ENCODE measurements around the gene KIF26A.

KIF26A gene

DNA sequence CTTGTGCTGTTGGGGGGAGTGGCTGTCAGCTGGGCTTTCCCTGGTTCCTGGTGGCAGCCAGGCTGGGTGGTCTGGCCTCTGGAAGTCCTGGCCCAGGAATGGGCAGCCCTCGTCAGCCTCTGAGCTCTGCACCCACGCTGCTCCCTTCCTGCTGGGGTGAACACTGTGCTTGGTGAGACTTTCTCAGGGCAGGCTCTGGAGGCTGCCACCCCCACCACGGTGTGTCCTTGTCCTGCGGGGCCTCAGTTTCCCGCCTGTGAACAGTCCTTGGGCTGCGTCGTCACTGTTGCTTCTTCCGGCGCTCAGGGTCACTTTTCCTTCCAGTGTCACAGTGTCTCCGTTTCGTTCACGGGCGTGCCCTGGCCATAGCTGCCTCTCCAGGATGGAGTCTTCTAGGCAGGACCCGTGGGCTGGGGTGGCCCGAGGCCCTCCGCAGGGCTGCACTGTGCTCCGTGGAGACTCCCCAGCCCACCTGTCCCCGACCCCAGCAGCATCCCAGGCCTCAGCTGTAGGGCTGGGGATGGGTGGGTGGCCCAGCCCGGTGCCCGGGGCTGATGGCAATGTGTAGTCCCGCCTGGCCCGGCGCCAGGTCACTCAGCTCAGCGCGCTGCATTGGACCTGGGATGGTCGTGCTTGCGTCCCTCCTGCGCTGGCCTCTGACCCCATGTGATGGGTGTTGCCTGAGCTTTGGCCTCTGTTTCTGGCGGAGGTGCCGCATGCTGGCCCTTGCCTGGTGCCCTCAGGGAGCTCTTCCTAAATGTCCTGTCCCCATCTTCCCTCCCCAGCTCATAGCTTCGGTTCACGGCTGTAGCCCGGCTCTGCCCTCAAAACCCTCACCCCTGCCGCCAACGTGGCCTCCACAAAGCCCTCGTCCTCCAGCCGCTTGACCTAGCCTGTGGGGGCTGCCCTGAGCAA is 6.8 kb downstream of the KIF26A start:
- no peak overlapping the region for H3K4me3 ChIP-seq (ENCODE audit: low read depth, low read length)
- POLR2A ChIA-PET, result no interaction called here
- H3K9me3 ChIP-seq (ENCODE audit: control insufficient read depth, insufficient read depth, low read depth, low read length), result no peaks in the 10 kb centered on the region
- H3K27ac ChIP-seq (ENCODE audit: extremely low read depth, low read depth, low read length), result no peak overlapping the region
- H3K36me3 ChIP-seq (ENCODE audit: control insufficient read depth in 2 of 2, insufficient read depth in 1 of 2, low read length in 2 of 2), result peaks cover 0 to 16% of the 10 kb centered on the region in 2 experiments; a peak in 1 of 3 replicates
- CTCF ChIA-PET, result interaction anchor here (0.6 to 1.3 kb wide), 4 partner anchors 13 to 419 kb away, joined by 3 to 5 read pairs (median 4); no protein-coding TSS in a partner anchor
- H3K4me1 ChIP-seq (ENCODE audit: control insufficient read depth, insufficient read depth, low read length), result peaks cover 6% of the 10 kb centered on the region; the same call in 1 of the 2 replicates
- no peak for TF ChIP-seq ZNF354C (tag by site-specific recombination; IDR thresholded peaks at IDR 0.05; ENCODE audit: borderline replicate concordance, low read depth)

GRCh38 chr14:104145826-104146601 is 7.6 kb downstream of the KIF26A start:
- ChIA-PET POLR2A (no interaction called here), CTCF (interaction anchor here (0.6 to 1.1 kb wide), 3 partner anchors 12 to 418 kb away, joined by 3 to 4 read pairs (median 3); no protein-coding TSS in a partner anchor)
- no peak for TF ChIP-seq ZNF600 (tag by site-specific recombination; IDR thresholded peaks at IDR 0.05)
- TF ChIP-seq ZNF544 (tag by site-specific recombination; IDR thresholded peaks at IDR 0.05), result no peak
- TF ChIP-seq ZNF132 (tag by site-specific recombination; IDR thresholded peaks at IDR 0.05; ENCODE audit: borderline replicate concordance), result no peak
- TF ChIP-seq ZNF140 (tag by site-specific recombination; IDR thresholded peaks at IDR 0.05), result no peak
- TF ChIP-seq RBAK (tag by site-specific recombination; IDR thresholded peaks at IDR 0.05), result no peak
- TF ChIP-seq ZNF48 (tag by site-specific recombination; IDR thresholded peaks at IDR 0.05), result no peak
- TF ChIP-seq ZNF121 (tag by site-specific recombination; IDR thresholded peaks at IDR 0.05), result no peak
- no peak for TF ChIP-seq ZNF24 (tag by site-specific recombination; IDR thresholded peaks at IDR 0.05)
- TF ChIP-seq ZBTB10 (tag by site-specific recombination; IDR thresholded peaks at IDR 0.05), result no peak
- no peak for TF ChIP-seq ZNF221 (tag by site-specific recombination; IDR thresholded peaks at IDR 0.05; ENCODE audit: borderline replicate concordance)
- no peak for TF ChIP-seq ZNF514 (tag by site-specific recombination; IDR thresholded peaks at IDR 0.05)
- no peak for TF ChIP-seq ZNF416 (tag by site-specific recombination; IDR thresholded peaks at IDR 0.05)
- TF ChIP-seq ZNF155 (tag by site-specific recombination; IDR thresholded peaks at IDR 0.05), result no peak
- TF ChIP-seq, protein P1, sequence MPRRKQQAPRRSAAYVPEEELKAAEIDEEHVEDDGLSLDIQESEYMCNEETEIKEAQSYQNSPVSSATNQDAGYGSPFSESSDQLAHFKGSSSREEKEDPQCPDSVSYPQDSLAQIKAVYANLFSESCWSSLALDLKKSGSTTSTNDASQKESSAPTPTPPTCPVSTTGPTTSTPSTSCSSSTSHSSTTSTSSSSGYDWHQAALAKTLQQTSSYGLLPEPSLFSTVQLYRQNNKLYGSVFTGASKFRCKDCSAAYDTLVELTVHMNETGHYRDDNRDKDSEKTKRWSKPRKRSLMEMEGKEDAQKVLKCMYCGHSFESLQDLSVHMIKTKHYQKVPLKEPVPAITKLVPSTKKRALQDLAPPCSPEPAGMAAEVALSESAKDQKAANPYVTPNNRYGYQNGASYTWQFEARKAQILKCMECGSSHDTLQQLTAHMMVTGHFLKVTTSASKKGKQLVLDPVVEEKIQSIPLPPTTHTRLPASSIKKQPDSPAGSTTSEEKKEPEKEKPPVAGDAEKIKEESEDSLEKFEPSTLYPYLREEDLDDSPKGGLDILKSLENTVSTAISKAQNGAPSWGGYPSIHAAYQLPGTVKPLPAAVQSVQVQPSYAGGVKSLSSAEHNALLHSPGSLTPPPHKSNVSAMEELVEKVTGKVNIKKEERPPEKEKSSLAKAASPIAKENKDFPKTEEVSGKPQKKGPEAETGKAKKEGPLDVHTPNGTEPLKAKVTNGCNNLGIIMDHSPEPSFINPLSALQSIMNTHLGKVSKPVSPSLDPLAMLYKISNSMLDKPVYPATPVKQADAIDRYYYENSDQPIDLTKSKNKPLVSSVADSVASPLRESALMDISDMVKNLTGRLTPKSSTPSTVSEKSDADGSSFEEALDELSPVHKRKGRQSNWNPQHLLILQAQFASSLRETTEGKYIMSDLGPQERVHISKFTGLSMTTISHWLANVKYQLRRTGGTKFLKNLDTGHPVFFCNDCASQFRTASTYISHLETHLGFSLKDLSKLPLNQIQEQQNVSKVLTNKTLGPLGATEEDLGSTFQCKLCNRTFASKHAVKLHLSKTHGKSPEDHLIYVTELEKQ (tag by site-specific recombination; IDR thresholded peaks at IDR 0.05; ENCODE audit: borderline replicate concordance), result no peak
- TF ChIP-seq BCL11B (tag by site-specific recombination; IDR thresholded peaks at IDR 0.05; ENCODE audit: low read depth), result no peak
- TF ChIP-seq ZNF585B (tag by site-specific recombination; IDR thresholded peaks at IDR 0.05), result no peak
- no peak for TF ChIP-seq ZNF596 (tag by site-specific recombination; IDR thresholded peaks at IDR 0.05)
- TF ChIP-seq ZFHX2 (tag by site-specific recombination; conservative IDR thresholded peaks at IDR 0.05), result no peak
- no peak for TF ChIP-seq ZNF37A (tag by site-specific recombination; IDR thresholded peaks at IDR 0.05)
- no peak for TF ChIP-seq ZNF148 (tag by site-specific recombination; IDR thresholded peaks at IDR 0.05; ENCODE audit: borderline replicate concordance)
- Histone ChIP-seq H3K36me3 (ENCODE audit: control insufficient read depth in 2 of 2, insufficient read depth in 1 of 2, low read length in 2 of 2) (peaks cover 0 to 16% of the 10 kb centered on the region in 2 experiments; a peak in 1 of 3 replicates), H3K4me3 (ENCODE audit: low read depth, low read length) (no peak overlapping the region), H3K4me1 (ENCODE audit: control insufficient read depth, insufficient read depth, low read length) (peaks cover 11% of the 10 kb centered on the region), H3K9me3 (ENCODE audit: control insufficient read depth, insufficient read depth, low read depth, low read length) (no peaks in the 10 kb centered on the region), H3K27ac (ENCODE audit: extremely low read depth, low read depth, low read length) (no peak overlapping the region)

Data from HEK293 (cell line).